ENCODE measurements around the gene F11R. TPM values are rescaled to one million over a fixed set of nuclear protein-coding genes. Genes with fewer than 3 reads are reported as not detected.

Gene F11R
- total RNA-seq, 3 donors from 2014 or later (not counting 1 experiment from before 2014, with no cell fraction given), result 27.8 to 34.6 (median 30.2) TPM

- TF ChIP-seq, protein P1, sequence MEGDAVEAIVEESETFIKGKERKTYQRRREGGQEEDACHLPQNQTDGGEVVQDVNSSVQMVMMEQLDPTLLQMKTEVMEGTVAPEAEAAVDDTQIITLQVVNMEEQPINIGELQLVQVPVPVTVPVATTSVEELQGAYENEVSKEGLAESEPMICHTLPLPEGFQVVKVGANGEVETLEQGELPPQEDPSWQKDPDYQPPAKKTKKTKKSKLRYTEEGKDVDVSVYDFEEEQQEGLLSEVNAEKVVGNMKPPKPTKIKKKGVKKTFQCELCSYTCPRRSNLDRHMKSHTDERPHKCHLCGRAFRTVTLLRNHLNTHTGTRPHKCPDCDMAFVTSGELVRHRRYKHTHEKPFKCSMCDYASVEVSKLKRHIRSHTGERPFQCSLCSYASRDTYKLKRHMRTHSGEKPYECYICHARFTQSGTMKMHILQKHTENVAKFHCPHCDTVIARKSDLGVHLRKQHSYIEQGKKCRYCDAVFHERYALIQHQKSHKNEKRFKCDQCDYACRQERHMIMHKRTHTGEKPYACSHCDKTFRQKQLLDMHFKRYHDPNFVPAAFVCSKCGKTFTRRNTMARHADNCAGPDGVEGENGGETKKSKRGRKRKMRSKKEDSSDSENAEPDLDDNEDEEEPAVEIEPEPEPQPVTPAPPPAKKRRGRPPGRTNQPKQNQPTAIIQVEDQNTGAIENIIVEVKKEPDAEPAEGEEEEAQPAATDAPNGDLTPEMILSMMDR (IDR thresholded peaks at IDR 0.05), result no peak
- Histone ChIP-seq H3K4me1 (ENCODE audit: control insufficient read depth, insufficient read depth, low read length) (peaks cover 15% of the 10 kb centered on the region), H3K27me3 (ENCODE audit: control insufficient read depth, insufficient read depth, low read length) (no peaks in the 10 kb centered on the region), H3K4me3 (ENCODE audit: low read length) (no peak overlapping the region), H3K27ac (ENCODE audit: low read length) (no peak overlapping the region), H3K9me3 (ENCODE audit: control insufficient read depth, insufficient read depth, low read length) (no peaks in the 10 kb centered on the region), H3K36me3 (ENCODE audit: control insufficient read depth, insufficient read depth, low read length) (no peaks in the 10 kb centered on the region)
- Mint-ChIP-seq H3K4me1 (peaks cover 27 to 30% of the 10 kb centered on the region in 2 donors), H3K27me3 (ENCODE audit: low read depth in 2 of 2) (peaks cover 0 to 11% of the 10 kb centered on the region in 2 donors), H3K4me3 (no peak overlapping the region), H3K27ac (no peak overlapping the region), H3K9me3 (no peaks in the 10 kb centered on the region), H3K36me3 (no peaks in the 10 kb centered on the region)
- DNase-seq (no peak), ATAC-seq (no peak)
- WGBS (ENCODE audit: insufficient coverage), result 94% methylated on average over 2 of the region's 2 CpGs
- intact Hi-C loops (cut with micrococcal nuclease), result loop anchor here (5.0 kb wide), 2 partner anchors 75 to 175 kb away; no protein-coding TSS in a partner anchor
Measured at GRCh38 chr1:160952129-160952510, 68.8 kb downstream of the F11R start.

GRCh38 chr1:160951443-160952128, 69.4 kb downstream of the F11R start:
- H3K27me3 Mint-ChIP-seq (ENCODE audit: low read depth in 2 of 2), result peaks cover 2 to 15% of the 10 kb centered on the region in 2 donors
- no peaks in the 10 kb centered on the region for H3K36me3 Mint-ChIP-seq
- H3K27ac Mint-ChIP-seq, result no peak overlapping the region
- no peaks in the 10 kb centered on the region for H3K36me3 ChIP-seq (ENCODE audit: control insufficient read depth, insufficient read depth, low read length)
- DNase-seq (peak; percentile 58 to 85), ATAC-seq (peak; percentile 83 to 84 (median 84))
- H3K4me1 ChIP-seq (ENCODE audit: control insufficient read depth, insufficient read depth, low read length), result peaks cover 15% of the 10 kb centered on the region
- no peak overlapping the region for H3K4me3 ChIP-seq (ENCODE audit: low read length)
- intact Hi-C loops (cut with micrococcal nuclease), result loop anchor here (1.0 to 5.0 kb wide), 5 partner anchors 74 to 270 kb away; no protein-coding TSS in a partner anchor
- no peaks in the 10 kb centered on the region for H3K9me3 Mint-ChIP-seq
- H3K9me3 ChIP-seq (ENCODE audit: control insufficient read depth, insufficient read depth, low read length), result no peaks in the 10 kb centered on the region
- H3K27me3 ChIP-seq (ENCODE audit: control insufficient read depth, insufficient read depth, low read length), result no peaks in the 10 kb centered on the region
- no peak overlapping the region for H3K27ac ChIP-seq (ENCODE audit: low read length)
- TF ChIP-seq, protein P1 (IDR thresholded peaks at IDR 0.05), result peak; percentile 68
- no peak overlapping the region for H3K4me3 Mint-ChIP-seq
- peaks cover 27 to 30% of the 10 kb centered on the region in 2 donors for H3K4me1 Mint-ChIP-seq
- 60% methylated on average over 8 of the region's 8 CpGs for WGBS (ENCODE audit: insufficient coverage)

DNA sequence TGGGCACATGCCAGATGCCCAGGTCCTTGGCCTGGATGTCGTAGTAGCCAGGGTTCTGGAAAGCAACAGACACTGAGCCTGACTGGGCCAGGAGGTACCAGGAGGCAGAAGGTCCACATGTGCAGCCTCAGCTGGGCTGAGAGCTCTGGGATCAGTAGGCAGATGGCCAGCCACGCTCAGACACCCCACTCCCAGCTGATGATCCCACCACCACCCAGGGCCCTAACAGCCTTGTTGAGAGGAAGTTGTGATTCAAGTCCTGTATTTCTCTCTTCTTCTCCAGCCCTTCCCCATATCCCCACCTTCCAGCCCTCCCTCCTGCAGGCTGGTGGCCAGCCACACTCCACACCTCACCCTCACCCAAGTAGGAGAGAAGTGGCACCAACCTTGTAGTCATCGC, 70.3 kb downstream of the F11R start:
- no peaks in the 10 kb centered on the region for H3K9me3 Mint-ChIP-seq
- intact Hi-C loops (cut with micrococcal nuclease), result loop anchor here (1.0 to 5.0 kb wide), 5 partner anchors 73 to 269 kb away; no protein-coding TSS in a partner anchor
- H3K4me1 ChIP-seq (ENCODE audit: control insufficient read depth, insufficient read depth, low read length), result peaks cover 15% of the 10 kb centered on the region
- no peaks in the 10 kb centered on the region for H3K27me3 ChIP-seq (ENCODE audit: control insufficient read depth, insufficient read depth, low read length)
- peaks cover 27 to 30% of the 10 kb centered on the region in 2 donors for H3K4me1 Mint-ChIP-seq
- H3K4me3 Mint-ChIP-seq, result no peak overlapping the region
- H3K27ac Mint-ChIP-seq, result no peak overlapping the region
- WGBS (ENCODE audit: insufficient coverage), result 86% methylated on average over 2 of the region's 3 CpGs
- no peaks in the 10 kb centered on the region for H3K36me3 ChIP-seq (ENCODE audit: control insufficient read depth, insufficient read depth, low read length)
- no peaks in the 10 kb centered on the region for H3K36me3 Mint-ChIP-seq
- H3K4me3 ChIP-seq (ENCODE audit: low read length), result no peak overlapping the region
- H3K9me3 ChIP-seq (ENCODE audit: control insufficient read depth, insufficient read depth, low read length), result no peaks in the 10 kb centered on the region
- H3K27ac ChIP-seq (ENCODE audit: low read length), result no peak overlapping the region
- DNase-seq (no peak), ATAC-seq (no peak)
- TF ChIP-seq, protein P1 (IDR thresholded peaks at IDR 0.05), result no peak
- peaks cover 2 to 16% of the 10 kb centered on the region in 2 donors for H3K27me3 Mint-ChIP-seq (ENCODE audit: low read depth in 2 of 2)

All from natural killer cell (primary cell).